Fibroblast of peridontal ligament (primary cell): Measurements from ENCODE around the gene SLC24A3.

Source experiments
- DNase-seq: peaks from one replicate; pipeline ENCODE4 v3.0.0-alpha.2; 2010; ENCODE audit errors: extremely low read depth

SLC24A3 gene

DNA sequence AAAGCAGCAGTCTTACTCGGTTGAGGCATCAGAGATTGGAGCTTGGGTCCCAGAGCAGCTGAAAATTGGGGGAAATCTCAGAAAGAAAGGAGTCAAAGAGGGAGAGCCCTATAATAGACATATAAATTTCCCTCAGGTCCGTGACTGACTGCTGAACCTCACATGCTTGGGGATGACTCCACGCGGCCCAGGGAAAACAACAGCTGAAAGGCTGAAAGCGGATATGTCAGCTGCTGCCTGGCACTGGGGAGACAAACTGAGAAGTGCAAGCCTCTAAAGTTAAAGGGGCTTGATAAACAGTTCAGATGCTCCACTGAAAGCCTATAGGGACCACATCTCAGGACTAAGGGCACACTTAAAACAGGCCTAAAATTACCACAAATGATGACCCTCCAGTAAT is 289.7 kb downstream of the SLC24A3 start:
- DNase-seq = no peak

DNA sequence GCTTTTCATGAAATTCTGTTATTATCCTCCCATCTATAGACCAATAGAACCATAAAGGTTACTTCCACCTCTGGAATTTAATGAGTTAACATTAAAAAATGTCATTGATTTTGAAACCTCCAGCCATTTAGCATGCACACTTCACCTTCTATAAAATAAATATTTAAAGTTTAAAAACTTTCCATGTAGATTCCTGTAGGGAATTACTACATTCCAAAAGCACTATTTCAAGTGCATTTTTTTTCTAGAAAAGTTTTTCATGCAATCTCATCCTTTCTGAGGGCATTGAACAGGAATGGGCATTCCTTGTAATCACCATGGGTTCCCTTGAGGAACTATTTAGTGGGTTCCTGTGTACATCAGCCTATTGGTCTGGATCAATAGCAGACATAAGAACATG is 291.8 kb downstream of the SLC24A3 start:
- peak; percentile 23 for DNase-seq

DNA sequence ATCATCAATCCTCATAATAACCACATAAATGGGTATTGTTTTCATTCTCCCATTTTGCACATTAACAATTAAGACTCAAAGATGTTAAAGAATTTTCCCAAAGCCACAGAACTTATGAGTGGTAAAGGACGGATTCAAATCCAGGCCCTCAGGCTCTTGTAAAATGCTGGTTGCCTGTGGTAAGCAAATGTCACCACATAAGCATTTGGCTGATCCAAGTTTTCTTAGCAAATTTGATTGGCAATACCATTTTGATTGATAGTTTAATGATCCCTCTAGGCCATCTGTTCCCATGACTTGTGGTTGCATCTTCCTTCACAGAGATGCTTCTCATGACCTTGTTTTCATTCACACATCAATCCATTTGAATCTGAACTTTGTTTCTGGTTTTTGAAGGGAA is 293.6 kb downstream of the SLC24A3 start:
- no peak for DNase-seq

DNA sequence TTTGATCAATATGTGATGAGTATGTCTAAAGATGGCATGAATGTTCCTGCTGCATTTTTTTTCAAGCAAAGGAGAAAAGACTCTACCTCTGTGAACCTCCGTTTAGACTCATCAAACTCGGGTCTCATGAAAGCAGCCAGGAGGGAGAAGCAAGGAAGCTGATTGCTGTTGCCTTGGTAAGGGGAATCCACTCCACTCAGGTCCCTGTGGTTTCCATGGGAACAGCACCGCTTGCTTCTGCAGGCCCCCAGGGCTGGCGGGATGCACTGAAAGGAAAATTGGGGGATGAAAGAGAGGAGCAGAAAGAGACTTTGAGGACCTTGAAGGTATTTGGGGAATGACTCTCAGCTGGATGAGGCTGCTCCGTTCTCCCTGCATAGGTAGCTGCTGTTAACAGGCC is 296.0 kb downstream of the SLC24A3 start:
- no peak for DNase-seq

DNA sequence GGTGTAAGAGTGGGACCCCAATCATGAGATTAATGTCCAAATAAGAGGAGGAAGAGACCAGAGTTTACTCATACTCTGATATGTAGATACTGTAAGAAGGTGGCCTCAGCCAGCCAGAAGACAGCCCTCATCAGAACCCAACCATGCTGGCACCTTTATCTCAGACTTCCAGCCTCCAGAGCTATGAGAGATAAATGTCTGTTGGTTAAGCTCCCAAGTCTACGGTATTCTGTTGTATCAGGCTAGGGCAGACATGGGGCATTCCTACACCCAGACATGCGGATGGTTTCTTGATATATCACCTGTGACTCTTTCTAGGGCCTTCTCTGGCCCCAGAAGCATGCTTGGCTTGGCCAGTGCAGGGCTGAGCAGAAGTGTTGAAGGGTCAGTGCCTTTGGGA is 298.2 kb downstream of the SLC24A3 start:
- no peak for DNase-seq

DNA sequence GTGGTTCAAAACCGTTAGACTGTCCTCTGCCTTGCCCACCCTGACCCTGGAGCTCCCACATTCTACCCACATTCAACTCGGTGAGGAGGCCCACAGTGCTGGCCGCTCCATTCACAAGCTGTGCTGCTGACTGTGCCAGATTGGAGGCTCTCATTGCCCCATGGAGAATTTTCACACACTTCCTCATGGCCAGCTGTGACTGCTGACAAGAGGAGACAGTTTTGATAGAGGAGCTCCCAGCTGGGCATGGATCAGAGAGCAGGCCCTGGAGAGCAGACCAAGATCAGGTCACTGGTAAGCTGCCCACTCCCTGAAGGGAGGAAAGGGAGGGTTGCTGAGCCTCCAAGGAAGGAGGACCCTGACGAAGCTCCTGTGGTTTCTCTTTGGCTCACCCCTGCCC is 299.5 kb downstream of the SLC24A3 start:
- DNase-seq = no peak

DNA sequence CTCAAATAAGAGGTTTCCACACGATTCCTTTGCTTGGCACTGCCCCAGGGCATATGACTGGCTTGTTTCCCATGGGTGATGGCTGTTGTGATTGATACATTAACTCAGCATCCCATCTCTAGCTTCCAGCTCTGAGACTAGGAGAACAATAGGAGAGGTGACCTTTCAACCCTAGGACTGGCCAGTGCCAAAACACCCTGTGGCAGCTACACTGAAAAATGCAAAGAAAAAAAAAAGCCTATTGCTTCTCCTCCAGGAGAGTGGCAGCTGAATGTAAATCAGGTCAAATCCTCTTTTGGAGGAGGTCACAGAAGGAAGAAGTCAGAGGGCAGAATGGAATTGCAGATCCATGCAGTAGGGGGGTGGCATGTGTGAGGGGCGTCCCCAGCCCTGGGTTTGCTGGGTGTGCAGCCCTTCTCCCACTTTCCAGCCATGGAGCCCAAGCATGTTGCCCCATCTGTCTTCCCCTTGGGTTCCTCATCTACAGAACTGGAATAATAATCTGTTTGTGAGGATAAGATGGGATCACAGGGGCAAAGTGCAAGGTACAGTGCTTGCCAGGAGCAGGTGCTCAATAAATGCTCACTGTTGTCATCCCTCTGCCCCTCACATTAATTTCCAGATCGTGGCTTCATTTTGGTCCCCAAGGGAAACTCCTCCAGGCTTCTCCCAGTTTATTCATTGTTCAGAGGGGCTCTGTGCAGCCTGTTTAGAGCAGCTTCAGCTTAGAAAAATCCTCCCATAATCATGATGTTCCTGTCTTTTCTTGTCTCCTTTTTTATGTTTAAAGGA is 300.6 kb downstream of the SLC24A3 start:
- DNase-seq = no peak

DNA sequence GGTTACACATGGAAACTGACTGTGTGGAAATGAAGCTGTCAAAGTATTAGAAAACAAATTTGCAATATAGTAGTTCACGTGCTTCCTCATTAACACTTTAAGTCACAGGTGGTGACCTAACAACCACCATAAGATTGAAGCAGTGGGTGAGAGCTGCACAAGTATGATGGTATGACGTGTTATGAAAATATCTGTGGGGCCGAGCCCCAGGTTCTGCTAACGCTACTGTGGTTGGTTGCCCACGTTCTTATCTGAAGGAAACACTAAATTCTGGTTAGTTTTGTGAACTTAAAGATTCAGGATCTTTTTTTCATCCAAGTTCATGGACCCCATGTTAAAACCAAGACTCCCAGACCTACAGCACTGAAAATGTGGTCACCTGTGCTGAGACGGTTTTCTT is 302.6 kb downstream of the SLC24A3 start:
- no peak for DNase-seq

DNA sequence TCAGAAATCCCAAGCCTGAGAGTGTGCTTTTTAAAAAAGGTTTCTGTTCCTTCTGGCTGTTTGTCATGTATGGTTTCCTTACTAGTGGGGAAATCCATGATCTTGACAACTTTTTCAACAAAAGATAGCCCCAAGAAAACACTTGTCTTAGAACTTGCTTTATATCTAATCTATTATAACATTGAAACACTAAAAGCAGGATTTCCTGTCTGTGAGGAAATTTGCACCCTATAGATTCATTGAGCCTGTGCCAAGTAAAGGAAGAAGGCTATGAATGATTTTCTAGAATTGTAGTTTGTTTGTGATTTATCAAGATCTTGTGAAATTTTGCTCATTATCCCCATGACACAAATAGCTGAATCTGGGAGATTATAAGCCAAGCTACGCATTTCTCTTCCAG is 307.0 kb downstream of the SLC24A3 start:
- no peak for DNase-seq

DNA sequence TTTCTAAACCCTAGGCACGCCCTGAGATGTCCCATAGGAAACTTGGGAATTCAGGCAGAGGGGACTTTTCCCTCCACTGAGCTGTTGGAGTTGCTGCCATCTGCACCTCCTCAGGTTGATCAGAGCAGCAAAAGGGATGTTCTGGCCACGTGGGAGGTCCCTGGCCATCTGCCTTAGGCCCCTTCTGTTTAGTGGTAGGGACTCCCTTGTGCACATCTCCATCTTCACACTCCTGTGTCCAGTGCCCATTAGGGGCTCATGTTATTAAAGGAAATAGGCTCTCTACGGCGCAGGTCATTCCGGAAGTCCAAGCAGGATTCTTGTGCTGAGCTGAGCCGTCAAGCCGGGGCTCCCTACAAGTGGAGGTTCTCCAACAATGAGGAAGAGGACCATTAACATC is 307.8 kb downstream of the SLC24A3 start:
- no peak for DNase-seq

DNA sequence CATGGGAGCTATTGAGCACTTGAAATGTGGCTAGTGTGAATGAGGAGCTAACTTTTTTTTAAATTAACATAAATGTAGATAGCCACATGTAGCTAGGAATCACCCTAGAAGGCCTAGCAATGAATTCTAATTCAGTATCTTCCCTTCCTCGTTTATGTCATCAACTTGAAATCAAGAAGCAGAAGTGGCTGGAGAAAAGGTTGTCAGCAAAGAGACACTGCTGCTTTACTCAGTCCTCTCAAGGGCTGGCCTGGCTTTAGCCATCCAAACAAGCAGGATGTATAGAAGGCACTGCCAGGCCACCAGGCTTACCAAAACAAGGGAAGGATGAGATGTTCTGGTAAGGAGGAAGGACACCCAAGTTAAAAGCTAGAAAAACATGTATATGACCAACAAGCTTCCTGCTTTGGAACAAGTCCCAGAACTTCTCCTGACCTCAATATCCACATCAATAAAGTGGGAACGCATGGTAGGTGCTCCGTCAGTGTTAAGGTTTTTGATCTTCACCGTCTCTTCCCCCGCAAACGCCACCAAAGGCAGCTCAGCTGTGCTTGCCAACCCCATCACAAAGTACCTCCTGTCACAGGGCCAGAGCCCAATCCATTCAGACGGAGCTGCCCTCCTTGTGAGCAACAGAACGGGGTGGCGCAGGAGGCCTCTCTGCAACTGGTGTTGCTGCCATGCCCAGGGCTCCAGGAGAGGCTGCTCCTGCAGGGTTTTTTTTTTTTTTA is 309.8 kb downstream of the SLC24A3 start:
- no peak for DNase-seq

DNA sequence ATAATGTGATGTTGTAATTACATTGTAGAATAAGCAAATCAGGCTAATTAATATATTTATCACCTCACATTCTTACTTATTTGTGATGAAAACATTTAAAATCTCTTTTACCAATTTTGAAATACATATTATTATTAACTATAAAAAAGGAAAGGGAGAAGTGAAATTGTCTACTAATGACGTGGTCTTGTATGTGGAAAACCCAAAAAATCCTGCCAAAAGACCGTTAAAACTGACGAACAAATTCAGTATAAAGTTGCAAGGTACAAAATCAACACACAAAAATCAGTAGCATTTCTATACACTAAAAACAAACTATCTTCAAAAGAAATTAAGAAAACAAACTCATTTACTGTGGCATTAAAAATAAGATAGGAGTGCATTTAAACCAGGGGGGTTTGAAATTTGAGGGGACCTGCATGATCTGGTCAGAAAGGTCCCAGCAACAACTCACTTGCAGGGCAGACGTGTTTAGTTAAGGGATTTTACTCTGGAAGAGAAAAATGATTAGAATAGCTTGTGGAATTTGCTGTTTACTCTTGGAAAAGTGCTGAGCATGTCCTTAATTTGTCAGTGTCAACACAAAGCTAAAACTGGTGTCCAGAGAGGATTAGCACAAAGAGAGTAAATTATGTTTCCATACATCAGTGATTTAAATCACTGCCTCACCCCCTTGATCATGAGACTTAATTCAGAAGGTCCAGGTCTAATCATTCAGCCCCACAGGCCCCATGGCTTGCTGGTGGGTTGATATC is 310.6 kb downstream of the SLC24A3 start:
- no peak for DNase-seq

DNA sequence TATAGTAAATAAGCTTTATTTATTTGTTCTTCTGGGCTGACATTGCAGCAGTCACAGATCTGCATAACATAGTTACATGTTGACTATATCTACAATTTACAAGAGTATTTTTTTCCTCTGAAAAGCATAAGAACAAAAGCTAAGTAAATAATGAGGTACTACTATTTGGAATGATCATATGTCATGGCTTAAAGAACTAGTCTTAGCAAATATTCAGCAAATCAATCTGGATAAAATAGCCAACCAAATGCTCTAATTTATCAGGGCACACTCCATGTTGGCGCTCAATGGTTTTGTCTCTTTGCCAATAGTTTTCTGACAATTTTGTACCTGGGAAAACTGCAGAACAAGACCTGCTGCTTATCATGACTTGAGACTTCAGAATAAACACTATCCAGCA is 312.2 kb downstream of the SLC24A3 start:
- no peak for DNase-seq

DNA sequence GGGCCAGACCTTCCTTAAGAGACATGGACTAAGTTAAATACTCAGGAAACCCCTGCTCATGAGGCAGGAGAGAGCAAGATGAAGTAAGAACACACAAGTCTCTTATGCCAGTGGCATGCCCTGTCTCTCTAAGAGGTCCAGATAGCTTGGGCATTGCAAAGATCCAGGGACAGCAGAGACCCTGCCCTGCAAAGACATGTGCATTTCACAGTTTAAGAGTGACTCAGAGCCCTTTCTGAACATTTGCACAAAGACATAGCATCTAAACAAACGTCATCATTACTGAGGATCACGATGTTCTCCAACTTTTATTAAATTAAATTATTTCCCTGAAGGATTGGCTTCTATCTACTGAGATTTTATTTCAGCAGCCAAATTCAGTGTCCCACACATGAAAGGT is 315.1 kb downstream of the SLC24A3 start:
- DNase-seq = no peak

DNA sequence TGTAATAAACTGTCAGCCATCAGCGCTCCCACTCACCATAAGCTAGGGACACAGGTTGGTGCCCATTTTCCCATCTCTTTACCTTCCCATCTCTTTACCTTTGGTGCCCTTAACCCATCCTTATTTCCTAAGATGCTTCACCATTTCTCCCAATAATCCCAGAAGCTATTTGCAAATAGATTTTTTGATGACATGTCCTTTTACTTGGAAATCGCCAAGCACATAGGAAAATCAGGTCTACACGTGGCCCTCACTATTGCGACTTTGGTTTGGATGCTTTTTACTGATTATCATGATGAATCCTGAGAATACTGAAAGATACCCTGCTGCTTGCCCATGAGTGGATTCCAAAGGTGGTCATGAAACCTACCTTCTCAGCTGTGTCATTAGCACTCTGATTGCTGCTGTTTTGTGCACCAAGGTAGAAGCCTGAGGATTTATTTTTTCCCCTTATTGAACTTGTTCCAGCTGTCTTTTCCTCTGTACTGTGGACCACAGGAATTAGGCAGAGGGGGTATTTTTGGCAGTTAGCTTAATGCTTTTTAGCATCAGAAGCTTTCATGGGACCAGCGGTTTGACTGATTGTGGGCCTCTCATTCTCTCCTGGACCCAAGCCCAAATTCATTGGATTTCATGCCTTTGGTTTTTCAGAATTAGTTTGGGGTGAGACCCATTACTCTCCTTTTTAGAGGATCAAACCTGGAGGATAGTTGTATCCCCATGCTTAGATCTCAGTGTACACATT is 316.0 kb downstream of the SLC24A3 start:
- no peak for DNase-seq

DNA sequence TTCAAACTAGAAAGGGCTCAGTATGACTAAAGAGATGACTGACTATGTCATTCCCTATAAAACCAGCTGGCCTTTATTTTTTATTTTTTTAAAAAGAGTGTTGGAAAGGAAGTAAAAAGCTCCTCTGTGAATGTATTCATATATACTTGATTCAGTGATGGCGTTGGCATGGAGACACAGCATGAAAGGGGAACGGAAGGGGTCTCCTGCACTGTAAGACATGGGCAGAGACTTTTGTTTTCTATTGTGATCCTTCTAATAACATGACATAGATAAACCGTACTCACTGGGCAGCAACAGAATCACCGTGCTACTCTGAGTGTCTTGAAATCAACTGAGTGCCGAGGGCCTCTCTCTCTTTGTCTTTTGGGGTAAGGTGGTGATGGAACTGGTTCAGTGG is 317.6 kb downstream of the SLC24A3 start:
- no peak for DNase-seq

DNA sequence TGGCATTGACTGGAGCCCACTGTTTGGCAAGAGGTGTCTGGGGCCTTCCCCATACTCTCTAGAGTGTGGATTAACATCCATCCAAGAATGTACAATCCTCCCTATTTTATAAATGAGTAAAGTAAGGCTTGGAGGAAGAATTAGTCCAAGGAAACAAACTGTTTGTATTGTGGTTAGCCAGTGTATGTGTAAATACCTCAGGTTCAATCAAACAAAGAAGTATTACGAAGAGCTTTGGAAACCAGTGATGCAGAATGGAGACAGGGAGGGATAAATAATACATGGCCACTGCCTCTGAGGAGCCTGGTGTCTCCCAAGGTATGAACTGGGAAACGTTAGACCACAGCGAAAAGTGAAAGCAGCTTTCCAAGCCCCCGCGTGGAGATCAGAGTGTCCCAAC is 319.0 kb downstream of the SLC24A3 start:
- no peak for DNase-seq

DNA sequence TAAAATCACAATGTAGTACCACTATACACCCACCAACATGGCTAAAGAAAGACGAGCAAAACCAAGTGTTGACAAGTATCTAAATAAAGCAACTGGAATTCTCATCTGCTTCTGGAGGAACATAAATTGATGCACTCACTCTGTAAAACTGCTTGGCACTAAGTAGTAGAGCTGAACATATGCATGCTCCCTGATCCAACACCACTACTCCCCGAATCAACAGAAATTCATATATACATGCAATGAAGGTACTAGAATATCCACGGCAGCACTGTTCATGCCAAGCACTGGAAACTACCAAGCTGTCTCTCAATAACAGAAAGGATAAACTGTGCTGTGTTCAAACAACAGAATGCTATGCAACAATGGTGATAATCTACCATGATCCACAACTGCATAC is 326.1 kb downstream of the SLC24A3 start:
- no peak for DNase-seq

DNA sequence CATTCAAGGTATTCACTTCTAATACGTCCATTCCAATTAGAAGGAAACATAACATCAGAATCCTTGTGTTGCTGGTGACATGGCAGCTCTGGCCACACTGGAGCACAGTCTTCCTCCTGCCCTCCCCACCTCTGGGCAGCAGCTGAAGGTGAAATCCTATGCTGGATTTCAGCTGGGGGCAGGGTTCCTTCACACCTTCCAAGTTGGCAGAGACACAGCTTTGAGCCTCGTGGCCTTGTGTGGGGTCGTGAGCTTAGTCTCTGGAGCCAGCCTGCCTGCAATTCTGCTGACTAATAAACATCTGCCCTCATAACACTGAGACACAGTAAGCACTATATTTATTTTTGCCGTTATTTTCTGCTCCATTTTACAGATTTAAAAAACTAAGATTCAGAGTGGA is 326.7 kb downstream of the SLC24A3 start:
- no peak for DNase-seq

DNA sequence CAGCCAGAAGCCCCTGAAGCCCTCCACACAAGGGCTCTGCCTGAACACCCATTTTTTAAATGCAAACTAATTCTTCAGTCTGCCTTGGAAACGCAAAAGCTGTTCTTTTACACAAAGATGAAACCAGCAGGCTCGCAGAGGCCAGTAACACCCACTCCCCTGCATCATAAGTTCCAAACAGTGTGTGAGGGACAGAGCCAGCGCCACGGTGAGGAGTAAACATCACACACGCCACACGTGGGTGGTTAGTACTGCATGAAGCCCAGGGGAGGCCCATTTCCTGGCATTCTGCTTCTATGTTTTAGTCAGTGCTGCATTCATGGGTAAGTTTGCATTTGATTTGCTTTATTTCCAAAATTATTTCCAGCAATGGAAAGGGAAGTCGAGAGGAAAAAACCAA is 327.9 kb downstream of the SLC24A3 start:
- no peak for DNase-seq

DNA sequence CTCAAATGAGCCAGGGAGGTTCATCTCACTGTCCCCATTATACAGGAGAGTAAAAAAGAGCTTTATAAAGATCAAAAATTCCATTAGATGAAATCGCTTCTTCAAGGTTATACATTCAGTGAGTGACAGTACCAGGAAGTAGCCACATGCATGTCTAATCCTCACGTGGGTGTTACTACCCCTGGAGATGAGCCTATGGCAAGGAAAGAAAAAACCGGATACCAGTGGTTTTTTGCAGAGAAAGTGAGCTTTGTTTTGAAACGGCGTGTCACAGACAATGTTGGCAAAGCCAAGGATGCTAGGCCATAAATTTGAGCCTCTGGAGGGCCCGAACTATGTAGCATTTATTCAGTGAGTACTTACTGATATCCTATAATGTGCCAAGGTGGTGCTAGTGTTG is 330.7 kb downstream of the SLC24A3 start:
- DNase-seq = no peak

DNA sequence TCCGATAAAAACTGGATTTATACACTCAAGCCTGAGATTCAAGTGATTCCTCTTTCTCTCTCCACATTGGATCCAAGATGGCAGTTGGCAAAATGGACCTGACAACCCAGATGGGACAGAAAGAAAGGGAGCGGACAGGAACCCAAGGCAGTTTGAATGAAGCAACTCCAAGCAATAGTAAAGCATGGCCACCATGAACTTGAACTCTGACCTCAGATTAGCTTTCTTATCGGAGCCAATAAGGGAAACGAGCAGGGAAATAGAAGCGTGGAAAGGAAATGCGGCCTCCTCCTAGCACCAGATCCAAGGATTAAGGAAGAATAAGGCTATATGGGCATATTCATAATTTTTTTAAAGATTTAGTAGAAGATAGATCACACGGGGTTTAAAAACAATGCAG is 332.2 kb downstream of the SLC24A3 start:
- DNase-seq = no peak
